GM21360 (cell line): ENCODE measurements around the gene TRPC1.
"Not testable (repeated sequence)": the region's sequence is repeated elsewhere in the genome, so short reads cannot be mapped to it uniquely, and the experiment has no call there.

Experiments used
- ATAC-seq: cut with Tn5 transposase; IDR thresholded peaks from one replicate; pipeline ENCODE4 v1.9.1; 2021; ENCODE audit warnings: mild to moderate bottlenecking, moderate library complexity; ENCODE audit not compliant: unreplicated experiment

The TRPC1 gene

DNA sequence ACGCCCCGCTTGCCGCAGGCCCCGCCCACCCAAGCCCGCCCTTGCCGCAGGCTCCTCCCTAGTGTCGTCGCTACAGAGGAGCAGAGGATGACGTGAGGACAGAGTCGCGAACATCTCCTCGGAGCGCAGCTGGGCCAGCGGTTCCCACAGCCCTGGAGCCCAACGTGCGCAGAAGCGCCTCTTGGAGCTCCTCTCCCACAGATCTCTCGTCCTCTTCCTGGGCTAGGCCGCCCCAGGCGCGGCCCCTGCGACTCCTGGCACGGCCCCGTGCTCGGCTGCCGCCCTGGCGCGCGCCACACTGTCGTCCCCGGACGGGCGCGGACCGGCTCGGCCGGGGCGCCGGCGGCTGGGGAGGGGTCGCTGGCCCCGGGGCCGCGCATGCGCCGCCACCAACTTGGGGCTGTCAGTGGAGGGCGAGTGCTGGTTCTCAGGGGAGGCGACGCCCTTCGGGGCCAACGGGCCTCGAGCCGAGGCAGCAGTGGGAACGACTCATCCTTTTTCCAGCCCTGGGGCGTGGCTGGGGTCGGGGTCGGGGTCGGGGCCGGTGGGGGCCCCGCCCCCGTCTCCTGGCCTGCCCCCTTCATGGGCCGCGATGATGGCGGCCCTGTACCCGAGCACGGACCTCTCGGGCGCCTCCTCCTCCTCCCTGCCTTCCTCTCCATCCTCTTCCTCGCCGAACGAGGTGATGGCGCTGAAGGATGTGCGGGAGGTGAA is at the start of gene TRPC1:
Gene TRPC1 (plus strand): TSS at position 67 of the 714 bp plus-strand sequence. CDS start 526 bp downstream, at position 593.
- ATAC-seq = peak; percentile 93

DNA sequence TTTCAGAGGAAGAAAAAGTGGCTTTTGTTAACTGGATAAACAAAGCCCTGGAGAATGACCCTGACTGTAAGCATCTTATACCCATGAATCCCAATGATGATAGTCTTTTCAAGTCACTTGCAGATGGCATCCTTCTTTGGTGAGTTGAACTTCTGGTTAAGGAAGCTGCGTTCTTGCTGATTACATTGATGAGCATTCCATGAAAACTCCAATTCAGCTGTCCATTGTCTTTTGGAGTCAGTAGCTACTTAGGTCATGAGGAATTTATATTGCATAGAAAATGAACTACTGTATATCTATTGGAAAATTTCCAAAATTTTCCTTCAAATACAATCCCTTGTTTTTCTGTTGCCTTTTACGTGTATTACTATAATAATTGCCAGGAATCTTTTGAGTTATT is 47.7 kb upstream of the TRPC1 start:
- ATAC-seq = no peak

DNA sequence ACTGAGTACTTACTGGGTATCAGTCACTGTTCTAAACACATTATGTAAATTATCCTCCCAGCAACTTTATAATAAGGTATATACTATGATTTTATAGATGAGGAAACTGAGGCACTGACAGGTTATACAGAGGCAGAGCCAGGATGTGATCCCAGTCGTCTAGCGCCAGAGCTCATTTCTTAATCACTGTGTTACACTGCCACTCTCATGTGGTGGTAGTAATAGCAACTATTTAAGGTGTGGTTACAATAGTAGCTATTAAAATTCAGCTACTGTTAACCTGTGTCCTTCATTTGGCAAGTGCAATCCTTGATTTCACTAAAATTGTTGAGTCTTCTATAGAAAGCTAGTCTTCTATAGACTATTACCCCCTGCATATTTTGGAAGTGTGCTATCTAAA is 43.1 kb upstream of the TRPC1 start:
- ATAC-seq = no peak

DNA sequence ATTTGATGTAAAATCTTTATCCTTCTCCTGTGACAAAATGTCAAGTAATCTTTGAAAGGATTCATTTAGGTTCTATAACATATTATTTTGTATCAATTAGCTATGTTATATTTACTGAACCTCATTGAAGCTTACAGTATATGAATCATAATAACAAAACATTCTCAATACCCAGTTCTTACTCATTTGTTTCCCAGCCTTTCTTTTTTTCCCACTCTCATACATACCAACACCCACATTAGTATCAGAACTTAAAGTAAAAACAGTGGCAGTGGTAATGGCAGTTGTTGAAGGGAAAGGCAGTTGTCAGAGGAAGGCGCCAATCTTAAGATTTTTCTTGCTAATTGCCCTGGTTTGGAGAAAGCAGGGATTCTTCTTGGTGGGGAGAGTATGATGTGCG is 33.2 kb upstream of the TRPC1 start:
- ATAC-seq = no peak

DNA sequence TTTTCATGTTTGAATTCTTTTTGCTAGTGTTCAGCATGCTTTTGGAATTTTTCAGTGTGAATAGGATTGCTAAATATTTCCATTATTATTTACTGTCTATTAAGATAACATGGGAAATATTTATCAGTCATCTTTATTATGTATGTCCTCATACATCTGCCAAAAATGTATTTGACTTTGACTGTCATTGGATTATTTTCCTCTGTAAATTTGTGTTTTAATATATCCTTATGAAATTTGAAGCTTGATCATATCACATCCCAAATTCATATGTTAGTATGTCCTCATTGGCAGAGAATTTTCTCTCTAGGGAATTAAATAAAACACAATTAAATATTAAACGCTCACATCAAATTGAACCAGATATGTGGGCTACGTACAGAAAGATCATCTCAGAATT is 32.3 kb upstream of the TRPC1 start:
- no peak for ATAC-seq

DNA sequence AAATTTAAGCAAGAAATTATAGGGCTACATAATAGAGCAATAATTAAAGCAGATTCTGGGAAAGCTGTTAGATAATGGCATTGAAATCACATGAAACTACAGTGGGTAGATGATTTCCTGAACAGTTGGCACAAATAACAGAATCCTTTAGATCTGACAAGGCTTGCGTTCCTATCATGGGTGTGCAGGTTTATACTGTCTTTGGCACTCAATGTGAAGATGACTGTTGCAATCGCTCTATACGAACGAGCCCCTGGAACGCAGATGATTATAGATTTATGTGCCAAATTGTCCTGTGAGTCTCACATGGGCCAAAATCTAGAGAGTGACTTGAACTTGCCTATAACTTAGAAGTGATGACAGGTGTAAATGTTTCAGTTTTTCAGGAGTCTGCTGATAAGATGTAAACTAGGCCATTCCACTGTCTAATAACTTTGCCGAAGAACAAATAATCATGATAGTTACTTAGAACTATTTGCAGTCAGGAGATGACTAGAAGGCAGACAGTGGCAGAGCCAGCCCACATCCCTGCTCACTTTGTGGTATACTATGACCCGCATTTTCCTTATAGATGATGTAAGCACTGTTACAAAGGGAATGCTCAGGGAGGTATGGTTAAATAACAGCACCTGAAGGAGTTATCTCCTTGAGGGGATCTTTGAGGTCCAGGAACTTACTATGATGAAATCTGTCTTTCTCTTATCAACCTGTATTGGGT is 30.5 kb upstream of the TRPC1 start:
- ATAC-seq = no peak

DNA sequence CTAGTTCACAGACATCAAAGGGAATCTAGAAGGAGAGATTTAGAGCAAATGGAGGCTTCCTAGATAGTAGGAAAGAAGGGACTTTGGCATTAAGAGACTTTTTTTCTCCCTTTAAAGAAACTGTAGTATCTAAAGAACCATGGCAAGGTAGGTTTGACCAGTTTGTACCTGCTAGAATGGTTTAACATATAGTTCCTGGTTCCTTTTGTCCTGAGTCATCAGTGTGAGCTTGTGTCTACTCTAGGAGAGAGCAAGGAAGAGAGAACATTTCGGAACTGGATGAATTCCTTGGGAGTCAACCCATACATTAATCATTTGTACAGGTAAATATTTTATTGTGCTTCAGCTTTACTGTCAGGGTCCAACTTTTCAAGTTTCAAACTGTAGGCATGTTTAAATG is 29.6 kb upstream of the TRPC1 start:
- no peak for ATAC-seq

DNA sequence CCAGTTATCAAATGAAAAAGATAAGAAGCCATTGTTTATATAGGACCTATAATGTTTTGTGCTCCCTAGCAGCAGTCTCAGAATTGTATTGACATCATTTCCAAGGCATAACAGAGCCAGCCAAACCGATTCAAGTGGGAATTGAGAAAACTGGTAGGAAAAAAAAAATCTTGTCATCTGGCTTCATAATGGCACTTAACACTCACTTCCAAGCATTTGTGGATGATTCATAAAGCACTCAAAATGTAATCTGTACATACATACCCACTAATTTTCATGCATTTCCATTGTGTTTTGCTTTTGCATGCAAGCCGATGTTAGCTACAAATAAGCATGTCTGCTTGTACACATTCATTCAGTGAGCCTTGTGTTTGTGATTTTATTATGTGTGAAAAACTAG is 18.6 kb upstream of the TRPC1 start:
- ATAC-seq = no peak

DNA sequence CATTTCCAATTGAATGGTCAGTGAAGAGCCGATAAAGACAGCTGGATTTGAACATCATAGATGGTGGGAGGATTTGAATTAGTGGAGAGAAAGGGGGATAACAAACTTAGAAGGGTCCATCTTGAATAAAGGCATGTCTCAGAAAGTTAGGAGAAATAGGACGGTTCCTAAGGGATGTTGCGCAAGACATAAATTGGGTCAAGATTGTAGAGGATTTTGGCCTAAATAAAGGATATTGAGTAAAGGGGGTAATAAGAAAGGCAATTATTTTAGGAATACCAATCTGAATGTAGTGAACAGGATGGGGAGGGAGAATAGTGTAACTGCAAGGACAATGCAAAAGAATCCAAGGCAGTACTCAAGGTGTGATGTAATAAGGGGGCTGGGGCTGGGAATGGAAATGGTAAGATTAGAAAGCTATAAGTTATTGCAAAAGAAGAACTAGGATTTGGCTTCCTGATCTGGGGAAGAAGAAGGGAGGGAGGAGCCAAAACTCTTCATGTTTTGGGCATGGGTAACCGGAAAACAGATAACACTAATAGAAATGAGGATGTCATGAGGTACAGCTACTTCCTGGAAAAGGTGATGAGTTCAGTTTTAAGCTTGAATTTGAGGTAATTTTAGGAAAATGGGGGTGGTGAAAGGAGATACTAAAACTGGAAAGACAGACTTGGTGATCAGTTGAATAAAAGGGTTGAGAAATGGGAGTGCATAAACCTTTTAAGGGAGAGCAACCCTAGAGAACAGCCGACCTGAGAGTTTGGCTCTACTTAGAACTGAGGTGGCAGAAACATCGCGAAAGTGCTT is 17.3 kb upstream of the TRPC1 start:
- no peak for ATAC-seq

DNA sequence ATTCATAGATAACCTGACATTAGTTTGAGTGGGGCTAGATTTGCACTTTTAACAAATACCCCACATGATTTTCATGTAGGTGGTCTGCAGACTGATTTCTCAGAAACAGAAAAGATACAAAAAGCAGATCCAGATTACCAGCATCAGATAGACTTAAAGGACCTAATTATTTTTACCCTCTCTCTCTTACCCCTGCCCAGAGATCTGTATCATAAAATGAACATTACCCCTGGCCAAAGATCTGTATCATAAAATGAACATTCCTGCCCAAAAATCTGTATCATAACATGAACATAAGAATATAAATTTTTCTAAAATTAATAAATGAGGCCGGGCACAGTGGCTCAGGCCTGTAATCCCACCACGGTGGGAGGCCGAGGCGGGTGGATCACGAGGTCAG is 14.6 kb upstream of the TRPC1 start:
- no peak for ATAC-seq

DNA sequence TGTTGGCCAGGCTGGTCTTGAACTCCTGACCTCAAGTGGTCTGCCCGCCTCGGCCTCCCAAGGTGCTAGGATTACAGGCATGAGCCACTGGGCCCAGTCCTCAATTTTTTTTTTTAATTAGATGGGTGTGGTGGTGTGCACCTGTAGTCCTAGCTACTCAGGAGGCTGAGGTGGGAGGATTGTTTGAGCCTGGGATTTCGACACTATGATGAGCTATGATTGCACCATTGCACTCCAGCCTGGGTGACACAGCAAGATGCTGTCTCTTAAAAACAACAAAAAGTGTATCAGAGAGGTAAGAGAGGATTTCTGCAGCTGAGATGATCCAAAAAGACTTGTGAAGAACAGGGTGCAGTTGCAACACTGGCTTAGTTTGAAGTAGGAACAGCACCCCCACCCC is 9.0 kb upstream of the TRPC1 start:
- ATAC-seq = not testable (repeated sequence)

DNA sequence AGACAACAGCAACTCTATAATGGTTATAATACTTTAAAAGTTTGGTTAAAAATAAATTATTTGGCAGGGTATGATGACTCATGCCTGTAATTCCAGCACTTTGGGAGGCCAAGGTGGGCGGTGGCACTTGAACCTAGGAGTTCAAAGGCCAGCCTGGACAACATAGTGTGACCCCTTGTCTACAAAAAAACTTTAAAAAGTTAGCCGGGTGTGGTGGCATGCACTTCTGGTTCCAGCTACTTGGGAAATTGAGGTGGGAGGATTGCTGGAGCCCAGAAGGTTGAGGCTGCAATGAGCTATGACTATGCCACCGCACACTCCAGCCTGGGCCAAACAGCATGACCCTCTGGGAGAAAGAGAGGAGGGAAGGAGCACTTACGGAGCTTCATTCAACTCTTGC is 7.7 kb upstream of the TRPC1 start:
- ATAC-seq = no peak

DNA sequence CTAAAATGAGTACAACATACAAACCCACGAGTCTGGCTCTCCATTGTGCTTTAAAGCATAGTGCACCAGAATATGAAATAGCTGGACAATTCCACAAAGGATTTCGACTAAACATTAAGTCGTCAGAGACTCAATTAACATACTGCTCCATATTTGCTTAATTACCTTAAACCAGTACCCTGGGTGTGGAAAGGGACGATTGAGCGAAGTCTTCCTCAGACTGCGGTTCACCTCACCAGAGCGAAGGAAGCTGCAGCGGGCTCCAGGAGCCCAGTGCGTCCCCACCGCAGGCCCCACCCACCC is 218 bp upstream of the TRPC1 start:
- ATAC-seq = peak; percentile 7

DNA sequence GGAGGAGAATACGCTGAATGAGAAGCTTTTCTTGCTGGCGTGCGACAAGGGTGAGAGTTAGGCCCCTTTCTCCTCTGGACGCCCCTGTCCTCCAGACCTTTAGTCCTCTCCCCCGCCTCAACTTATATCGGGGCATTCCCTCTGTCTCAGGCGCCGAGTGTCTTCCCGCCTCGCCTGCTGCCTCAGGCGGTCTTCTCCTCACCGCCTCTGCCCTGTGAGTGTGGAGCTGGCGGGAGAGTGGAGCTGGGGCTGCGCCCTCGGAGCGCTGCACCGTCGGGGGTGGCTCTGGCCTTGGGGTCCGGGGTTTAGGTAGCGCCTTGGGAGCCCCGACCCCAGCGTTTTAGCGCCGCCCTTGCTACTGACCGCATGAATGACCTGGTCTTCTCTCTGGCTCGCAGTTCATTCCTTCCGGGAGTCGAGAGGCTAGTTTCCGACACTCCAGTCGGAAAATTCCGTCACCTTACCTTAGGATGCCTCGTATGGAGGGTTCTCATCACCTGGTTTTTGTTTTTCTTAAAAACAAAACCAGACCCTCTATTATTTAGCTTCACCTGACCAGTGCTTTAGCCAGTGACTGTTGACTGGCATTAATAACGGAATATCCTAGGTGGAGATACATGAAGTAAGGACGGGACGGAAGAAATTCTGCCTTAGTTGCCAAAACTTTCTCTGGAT is 985 bp downstream of the TRPC1 start:
- ATAC-seq = peak; percentile 24

DNA sequence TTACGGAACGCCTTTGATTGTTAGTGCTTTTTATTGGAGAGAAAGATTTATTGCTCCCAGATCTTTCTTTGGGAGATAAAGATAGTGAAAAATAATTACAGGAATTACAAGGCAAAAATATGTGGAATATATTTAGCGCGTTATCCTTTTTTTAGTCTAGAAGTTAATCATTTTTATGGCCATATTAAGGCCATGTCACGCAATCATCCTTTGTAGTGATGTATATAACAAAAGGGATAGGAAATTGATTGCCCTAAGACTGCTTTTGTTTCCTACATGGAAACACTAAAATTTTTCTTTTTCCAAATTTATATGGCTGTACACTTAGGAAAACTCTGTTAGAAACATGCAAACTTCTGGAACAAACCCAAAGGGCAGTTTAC is 1.5 kb downstream of the TRPC1 start:
- ATAC-seq = no peak

DNA sequence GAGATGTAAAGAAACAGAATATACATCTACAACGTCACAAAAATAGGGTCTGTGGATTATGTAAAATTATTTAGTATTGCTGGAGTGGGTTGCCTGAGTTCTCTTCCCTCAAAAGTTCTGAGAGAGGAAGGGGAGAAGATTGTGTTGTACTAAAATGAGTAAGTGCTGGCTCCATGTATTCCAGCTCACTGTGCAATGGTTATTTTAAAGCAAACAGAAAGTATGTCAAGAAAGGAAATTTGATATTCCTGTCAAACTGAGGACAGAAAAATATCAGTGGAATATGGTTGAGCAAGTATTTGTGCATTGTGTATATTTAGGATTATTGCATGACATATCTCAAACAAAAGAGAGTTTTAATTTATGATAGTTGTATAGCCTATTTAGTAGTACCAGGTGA is 2.2 kb downstream of the TRPC1 start:
- no peak for ATAC-seq

DNA sequence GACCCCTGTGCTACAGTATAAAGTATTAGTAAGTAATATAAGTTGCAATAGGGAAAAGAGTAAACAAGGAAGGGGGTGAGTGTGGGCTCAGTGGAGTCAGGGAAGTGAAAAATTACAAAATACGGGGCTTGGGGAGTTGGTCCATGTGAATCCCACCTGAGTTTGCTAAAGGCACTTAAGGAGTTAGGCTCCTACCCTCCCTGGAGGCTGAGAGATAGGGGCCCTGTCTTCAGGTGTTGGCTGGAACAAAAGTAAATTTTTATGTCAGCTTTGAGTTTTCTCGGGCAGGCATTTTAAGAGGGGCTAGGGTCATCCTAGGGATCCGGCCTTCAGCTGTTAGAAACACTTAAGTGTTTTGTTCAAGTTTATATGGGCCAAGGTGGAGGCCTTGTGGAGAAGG is 8.2 kb downstream of the TRPC1 start:
- no peak for ATAC-seq

DNA sequence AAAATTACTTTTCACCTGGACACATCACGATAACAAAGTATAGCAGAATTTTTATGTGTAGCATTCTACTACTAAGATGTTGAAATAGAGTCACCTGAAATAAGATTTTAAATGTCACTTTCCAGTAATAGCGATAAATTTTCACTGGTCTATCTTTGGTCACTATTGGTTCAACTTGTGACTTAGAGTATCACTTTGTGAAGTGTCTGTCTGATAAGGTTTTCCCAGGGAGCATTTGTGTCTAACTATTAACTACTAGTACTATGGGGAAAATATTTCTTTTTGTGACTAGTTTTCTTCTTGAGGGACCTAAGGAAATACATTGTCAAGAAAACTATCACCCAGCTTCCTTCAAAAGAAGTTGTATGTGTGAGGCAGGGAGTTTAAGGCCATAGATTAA is 11.0 kb downstream of the TRPC1 start:
- no peak for ATAC-seq

DNA sequence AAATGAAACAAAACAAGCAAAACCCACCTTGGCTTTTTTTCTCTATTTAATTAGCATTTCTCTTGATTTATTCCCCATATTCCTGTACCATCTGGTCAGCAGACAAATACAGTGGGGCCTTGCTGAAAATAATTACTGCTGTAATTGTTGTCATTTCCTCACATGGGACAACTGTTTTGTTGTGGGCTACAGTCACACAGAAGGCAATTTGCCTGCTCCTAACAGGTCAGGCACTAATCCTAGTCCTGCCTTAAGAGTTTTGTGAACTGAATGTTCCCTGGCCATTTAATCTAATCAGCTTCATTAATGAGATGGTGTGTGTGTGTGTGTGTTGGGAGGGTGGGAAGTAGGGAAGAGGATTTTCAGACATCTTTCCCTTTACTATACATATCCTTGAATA is 11.6 kb downstream of the TRPC1 start:
- ATAC-seq = no peak

DNA sequence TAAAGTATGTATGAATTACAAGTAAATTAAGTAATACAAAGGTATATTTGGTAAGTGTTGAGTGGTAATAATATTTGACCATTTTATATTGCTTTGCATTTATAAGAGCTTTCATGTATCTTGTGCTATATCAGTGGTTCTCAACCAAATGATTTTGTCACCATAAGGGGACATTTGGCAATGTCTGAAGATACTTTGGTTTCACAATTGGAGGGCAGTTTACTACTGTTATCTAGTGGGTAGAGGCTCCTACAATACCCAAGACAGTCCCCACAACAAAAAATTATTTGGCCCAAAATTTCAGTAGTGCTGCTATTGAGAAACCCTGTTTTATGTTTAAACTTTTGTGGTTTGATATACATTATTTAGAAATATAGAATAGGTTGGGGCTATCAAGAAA is 14.6 kb downstream of the TRPC1 start:
- no peak for ATAC-seq

DNA sequence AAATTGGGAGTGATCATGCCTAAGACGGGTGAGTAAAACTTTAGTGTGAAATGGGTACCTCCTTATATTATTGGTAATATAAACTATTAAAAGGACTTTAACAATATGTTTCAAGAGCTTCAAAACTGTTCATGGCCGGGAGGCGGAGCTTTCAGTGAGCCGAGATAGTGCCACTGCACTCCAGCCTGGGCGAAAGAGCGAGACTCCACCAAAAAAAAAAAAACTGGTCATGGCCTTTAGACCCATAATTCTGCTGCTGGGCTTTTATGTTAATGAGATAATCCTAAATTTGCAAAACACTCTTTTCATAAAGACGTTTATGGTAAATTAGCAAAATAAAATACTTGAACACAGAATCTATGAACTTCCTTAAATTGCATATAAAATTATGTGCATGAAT is 22.8 kb downstream of the TRPC1 start:
- no peak for ATAC-seq

DNA sequence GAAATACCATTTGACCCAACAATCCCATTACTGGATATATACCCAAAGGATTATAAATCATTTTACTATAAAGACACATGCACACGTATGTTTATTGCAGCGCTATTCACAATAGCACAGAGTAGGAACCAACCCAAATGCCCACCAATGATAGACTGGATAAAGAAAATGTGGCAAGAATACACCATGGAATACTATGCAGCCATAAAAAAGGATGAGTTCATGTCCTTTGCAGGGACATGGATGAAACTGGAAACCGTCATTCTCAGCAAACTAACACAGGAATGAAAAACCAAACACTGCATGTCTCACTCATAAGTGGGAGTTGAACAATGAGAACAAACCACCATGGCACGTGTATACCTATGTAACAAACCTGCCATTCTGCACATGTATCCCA is 26.7 kb downstream of the TRPC1 start:
- ATAC-seq = not testable (repeated sequence)
